K562 (cell line): Measurements from ENCODE around the gene FRMD4B. TPM values are rescaled to one million over a fixed set of nuclear protein-coding genes. Genes with fewer than 3 reads are reported as not detected.

Experiments
- ATAC-seq: fragments of 200-7000 bp; cut with Tn5 transposase; 3 replicates; pipeline ENCODE4 v1.9.1; 2020; ENCODE audit warnings: moderate library complexity
- BruUV-seq: library from RNA; stranded (reverse); fragments of 400-500 nt; replicated peaks from 2 replicates; lab custom pipeline; 2021; lab: Mats Ljungman, UMichigan
- CTCF ChIA-PET: fragments of 300-600 bp; formaldehyde crosslinking; extraction: SDS; loops from one replicate; lab custom pipeline; 2021; ENCODE audit warnings: low intra/inter-chr PET ratio; lab: Yijun Ruan, JAX
- POLR2A ChIA-PET: fragments of 300-600, 350-650 bp; sonication (Branson Sonifier 250); formaldehyde crosslinking; extraction: SDS; loops from one replicate; lab custom pipeline; 2021; ENCODE audit warnings: antibody characterized with exemption, inconsistent platforms; lab: Yijun Ruan, JAX
- DNase-seq, 4 experiments: peaks; one replicate each; pipeline versions ENCODE4 v3.0.0 to v3.0.0-alpha.2; 2011 to 2018; ENCODE audit warnings: low spot score in 3 of 4, mixed read lengths in 3 of 4; ENCODE audit errors: extremely low read depth in 1 of 4
- FAIRE-seq: peaks from 2 replicates; lab custom pipeline; 2011; peaks lifted over from hg19 to GRCh38; lab: Jason Lieb, UNC
- H2AFZ ChIP-seq: 2 replicates; pipeline ENCODE4 v1.6.0; 2011; ENCODE audit warnings: low read depth, low read length, control low read depth, inconsistent platforms
- H3K27ac ChIP-seq: fragments of 200-600 bp; 3 replicates; pipeline ENCODE4 v1.8.0; 2011; ENCODE audit warnings: low read depth, mild to moderate bottlenecking, control low read depth, inconsistent platforms, low read length, moderate library complexity, mixed read lengths; ENCODE audit errors: extremely low read depth
- H3K27me3 ChIP-seq, 2 experiments: fragments of 300-600 bp in 1 of 2; 2 replicates in 1 of 2; 3 replicates in 1 of 2; pipeline versions ENCODE4 v1.6.0 to v1.8.0; 2011; ENCODE audit warnings: inconsistent platforms in 2 of 2, low read length in 2 of 2, mild to moderate bottlenecking in 1 of 2, mixed read lengths in 1 of 2, moderate library complexity in 1 of 2; ENCODE audit not compliant: control insufficient read depth in 2 of 2, insufficient read depth in 2 of 2
- H3K36me3 ChIP-seq: fragments of 300-600 bp; 3 replicates; pipeline ENCODE4 v1.8.0; 2011; ENCODE audit warnings: mild to moderate bottlenecking, low read length, inconsistent platforms; ENCODE audit not compliant: control insufficient read depth, insufficient read depth
- H3K4me1 ChIP-seq, 2 experiments: fragments of 200-600 bp in 1 of 2; replicated peaks in 1 of 2; 2 replicates in 1 of 2; 3 replicates in 1 of 2; pipeline versions ENCODE4 v1.5.1 to v1.8.0; 2011; ENCODE audit warnings: inconsistent platforms in 2 of 2, low read length in 2 of 2, mild to moderate bottlenecking in 1 of 2, mixed read lengths in 1 of 2, moderate library complexity in 1 of 2; ENCODE audit not compliant: control insufficient read depth in 2 of 2, insufficient read depth in 2 of 2
- H3K4me2 ChIP-seq: 2 replicates; pipeline ENCODE4 v1.6.1; 2011; ENCODE audit warnings: low read length, control low read depth, inconsistent platforms, mixed read lengths; ENCODE audit not compliant: insufficient read depth
- H3K4me3 ChIP-seq: fragments of 200-600 bp; sonication (generic), shearing (Covaris generic); 2 replicates; pipeline ENCODE4 v1.5.1; 2016; ENCODE audit warnings: control low read depth, inconsistent platforms
- H3K79me2 ChIP-seq: fragments of 200-600 bp; 3 replicates; pipeline ENCODE4 v1.8.0; 2011; ENCODE audit warnings: low read length, inconsistent platforms; ENCODE audit not compliant: control insufficient read depth, insufficient read depth
- H3K9ac ChIP-seq, 2 experiments: 2 replicates each; pipeline versions ENCODE4 v1.6.0 to v1.6.1; 2011; ENCODE audit warnings: low read depth in 2 of 2, low read length in 2 of 2, control low read depth in 1 of 2, inconsistent platforms in 1 of 2, mild to moderate bottlenecking in 1 of 2, mixed read lengths in 1 of 2; ENCODE audit not compliant: insufficient read depth in 1 of 2
- H3K9me1 ChIP-seq: one replicate; pipeline ENCODE4 v1.6.0; 2011; ENCODE audit warnings: inconsistent platforms, mild to moderate bottlenecking, low read length, moderate library complexity; ENCODE audit not compliant: control insufficient read depth, insufficient read depth
- H3K9me3 ChIP-seq: replicated peaks from 2 replicates; pipeline ENCODE4 v1.5.1; 2011; ENCODE audit warnings: low read depth, low read length, inconsistent platforms; ENCODE audit not compliant: control insufficient read depth, insufficient read depth
- H4K20me1 ChIP-seq: replicated peaks from 2 replicates; pipeline ENCODE4 v1.6.1; 2011; ENCODE audit warnings: low read length, inconsistent platforms, mixed read lengths; ENCODE audit not compliant: control insufficient read depth, insufficient read depth
- RBM25 ChIP-seq: fragments of 200-400 bp; formaldehyde crosslinking; IDR thresholded peaks from 2 replicates; pipeline ENCODE4 v1.6.1; 2018; ENCODE audit warnings: low read length, low read depth, moderate library complexity; ENCODE audit not compliant: severe bottlenecking
- THAP7 ChIP-seq: fragments of 250-450 bp; sonication (Bioruptor Pico); IDR thresholded peaks from 2 replicates; pipeline ENCODE4 v1.5.0; 2021
- WGBS: fragments of 100-300 bp; shearing (Covaris generic); methylation state at CpG from one replicate; pipeline ENCODE4 v1.1.6; 2016; ENCODE audit warnings: low coverage, mixed read lengths; ENCODE audit not compliant: insufficient coverage; ENCODE audit errors: missing lambda C conversion rate; 5-methylcytosine and 5-hydroxymethylcytosine counted together
- in situ Hi-C: fragments of 300-500 bp; cut with MboI; formaldehyde crosslinking; loops from 4 replicates; pipeline ENCODE4 v1.15.0; 2018; ENCODE audit warnings: inconsistent platforms, mixed read lengths
- intact Hi-C: fragments of 100-400 bp; cut with micrococcal nuclease; formaldehyde crosslinking; loops from 2 replicates; pipeline ENCODE4 v1.14.2; 2022
- polyA plus RNA-seq, 8 experiments: library from polyadenylated mRNA; depleted of rRNA in 4 of 8; stranded (reverse) in 5 of 8; unstranded in 3 of 8; fragments of >200 nt; fragmentation: Nextera tagmentation in 2 of 8; fragmentation: Illumina TruSeq in 1 of 8; extraction: Ambion mirVana in 2 of 8; extraction: Trizol in 1 of 8; gene quantifications; 2 replicates each; pipeline versions ENCODE4 v1.2.1 to v1.2.3, GENCODE V29; 2011 to 2014; ENCODE audit warnings: inconsistent platforms in 1 of 8, missing spikeins in 1 of 8
- total RNA-seq, 7 experiments: library from RNA; depleted of rRNA in 6 of 7; stranded (reverse); fragments of >200 nt in 6 of 7; fragmentation: Illumina TruSeq in 2 of 7; extraction: Trizol in 2 of 7; gene quantifications; 2 replicates each; pipeline versions ENCODE4 v1.2.1 to v1.2.3, GENCODE V29; 2011 to 2021; ENCODE audit warnings: low replicate concordance in 1 of 7
- TF ChIP-seq, protein P1 (sequence below): fragments of 450-650 bp; IDR thresholded peaks from 2 replicates; pipeline ENCODE4 v1.7.1; 2018; ENCODE audit warnings: mild to moderate bottlenecking, low read depth; ENCODE audit not compliant: partially characterized antibody

Gene FRMD4B
- total and polyA plus RNA-seq, 9 of the 15 experiments (the other 6 are each of a cell fraction or from before 2014, with no cell fraction given): 0.03 to 0.09 (median 0.04) TPM; not detected in 3

DNA sequence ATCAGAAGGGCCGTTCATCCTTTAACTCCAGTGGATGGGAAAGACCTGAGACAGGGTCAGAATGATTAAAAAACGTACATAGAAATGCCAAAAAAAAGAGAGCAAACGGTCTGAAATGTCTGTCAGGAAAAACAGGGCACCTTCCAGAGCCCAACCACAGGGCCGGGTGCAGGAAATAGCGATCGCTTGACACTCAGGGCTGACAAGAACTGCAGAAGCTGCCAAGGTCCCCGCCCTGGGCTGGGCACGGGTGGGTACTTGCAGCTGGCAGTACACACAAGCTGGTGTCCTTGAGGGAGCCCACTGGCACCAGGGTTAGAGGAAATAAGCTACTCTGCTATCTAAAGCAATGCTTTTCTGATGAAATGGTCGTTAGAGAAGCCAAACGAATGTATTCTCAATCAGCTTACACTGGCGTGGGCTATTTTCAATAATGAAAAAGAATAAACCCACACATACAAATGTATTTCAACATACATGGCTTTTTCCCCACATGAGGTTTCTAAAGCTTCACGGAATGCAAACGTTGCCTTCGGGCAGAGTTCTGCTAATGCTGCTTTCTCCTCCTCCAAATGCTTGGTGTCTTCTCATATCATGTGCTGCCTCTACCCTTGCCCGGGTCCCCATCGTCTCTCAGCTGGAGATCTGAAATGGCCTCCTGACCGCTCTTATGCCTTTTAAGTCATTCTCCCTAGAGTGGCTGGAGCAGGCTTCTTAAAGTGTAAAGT, 15.6 kb downstream of the FRMD4B start (continued):
- TF ChIP-seq THAP7 (CRISPR knock-in tag): no peak

DNA sequence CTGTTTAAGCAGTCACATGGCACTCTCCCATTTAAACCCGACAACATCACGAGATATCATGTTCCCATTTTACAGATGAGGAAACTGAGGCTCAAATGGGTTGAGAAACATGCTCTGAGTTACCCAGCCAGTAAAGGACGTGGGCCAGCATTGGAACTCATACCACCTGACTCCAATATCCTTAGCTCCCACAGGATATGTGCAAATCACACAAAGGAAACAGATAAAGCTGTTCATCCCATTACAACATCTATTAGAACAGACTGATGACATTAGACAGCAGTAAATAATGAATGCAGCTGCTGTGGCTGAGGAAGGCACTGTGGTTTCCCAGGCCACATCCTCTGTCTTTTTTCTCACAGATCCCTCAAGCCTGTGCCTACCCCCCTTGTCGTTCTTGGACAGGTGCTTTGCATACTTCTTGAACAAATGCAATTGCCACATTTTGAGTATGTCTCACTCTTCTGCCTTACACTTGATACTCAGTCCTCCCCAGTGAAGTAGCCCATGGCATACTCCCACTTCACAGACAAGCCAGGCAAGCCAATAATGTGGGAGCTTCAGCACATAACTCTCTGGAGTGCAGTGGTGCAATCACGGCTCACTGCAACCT, 17.7 kb downstream of the FRMD4B start:
- no peak for ATAC-seq
- no peaks in the 10 kb centered on the region for H3K79me2 ChIP-seq
- no peak overlapping the region for H3K27ac ChIP-seq
- BruUV-seq: no TSS peak
- in situ Hi-C loops (no loop called here), intact Hi-C loops (no loop called here)
- ChIA-PET CTCF (no interaction called here), POLR2A (no interaction called here)
- no peak overlapping the region for H3K4me3 ChIP-seq
- H3K9ac ChIP-seq: no peak overlapping the region
- H3K27me3 ChIP-seq: peaks cover 0 to 18% of the 10 kb centered on the region in 2 experiments; a peak in 3 of 5 replicates
- DNase-seq: no peak
- no peaks in the 10 kb centered on the region for H3K36me3 ChIP-seq
- H4K20me1 ChIP-seq: no peaks in the 10 kb centered on the region
- no peak overlapping the region for H3K4me2 ChIP-seq
- TF ChIP-seq, protein P1, sequence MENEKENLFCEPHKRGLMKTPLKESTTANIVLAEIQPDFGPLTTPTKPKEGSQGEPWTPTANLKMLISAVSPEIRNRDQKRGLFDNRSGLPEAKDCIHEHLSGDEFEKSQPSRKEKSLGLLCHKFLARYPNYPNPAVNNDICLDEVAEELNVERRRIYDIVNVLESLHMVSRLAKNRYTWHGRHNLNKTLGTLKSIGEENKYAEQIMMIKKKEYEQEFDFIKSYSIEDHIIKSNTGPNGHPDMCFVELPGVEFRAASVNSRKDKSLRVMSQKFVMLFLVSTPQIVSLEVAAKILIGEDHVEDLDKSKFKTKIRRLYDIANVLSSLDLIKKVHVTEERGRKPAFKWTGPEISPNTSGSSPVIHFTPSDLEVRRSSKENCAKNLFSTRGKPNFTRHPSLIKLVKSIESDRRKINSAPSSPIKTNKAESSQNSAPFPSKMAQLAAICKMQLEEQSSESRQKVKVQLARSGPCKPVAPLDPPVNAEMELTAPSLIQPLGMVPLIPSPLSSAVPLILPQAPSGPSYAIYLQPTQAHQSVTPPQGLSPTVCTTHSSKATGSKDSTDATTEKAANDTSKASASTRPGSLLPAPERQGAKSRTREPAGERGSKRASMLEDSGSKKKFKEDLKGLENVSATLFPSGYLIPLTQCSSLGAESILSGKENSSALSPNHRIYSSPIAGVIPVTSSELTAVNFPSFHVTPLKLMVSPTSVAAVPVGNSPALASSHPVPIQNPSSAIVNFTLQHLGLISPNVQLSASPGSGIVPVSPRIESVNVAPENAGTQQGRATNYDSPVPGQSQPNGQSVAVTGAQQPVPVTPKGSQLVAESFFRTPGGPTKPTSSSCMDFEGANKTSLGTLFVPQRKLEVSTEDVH: no peak
- peak; percentile 83 for TF ChIP-seq RBM25
- H3K4me1 ChIP-seq: no peaks in the 10 kb centered on the region
- H3K9me3 ChIP-seq: no peaks in the 10 kb centered on the region
- no peaks in the 10 kb centered on the region for H3K9me1 ChIP-seq
- no peak for FAIRE-seq
- 2% methylated on average over 4 of the region's 5 CpGs for WGBS
- no peak overlapping the region for H2AFZ ChIP-seq
